GM12891 (cell line): Measurements from ENCODE around the gene NTRK3.

ENCODE experiments used
- DNase-seq: peaks from one replicate; pipeline ENCODE4 v3.0.0; 2011; ENCODE audit warnings: low spot score; ENCODE audit not compliant: insufficient read length
- FAIRE-seq: peaks from 2 replicates; lab custom pipeline; 2011; peaks lifted over from hg19 to GRCh38; lab: Jason Lieb, UNC
- PAX5 ChIP-seq: IDR thresholded peaks from 2 replicates; pipeline ENCODE4 v1.6.1; 2011; ENCODE audit warnings: low read length, moderate library complexity, mild to moderate bottlenecking; ENCODE audit not compliant: insufficient read depth, severe bottlenecking
- POLR2A ChIP-seq: IDR thresholded peaks from 2 replicates; pipeline ENCODE4 v1.6.1; 2011; ENCODE audit warnings: low read depth, low read length, control low read depth
- POLR2AphosphoS5 ChIP-seq: IDR thresholded peaks from 2 replicates; pipeline ENCODE4 v1.6.1; 2011; ENCODE audit warnings: low read depth, low read length, control low read depth
- POU2F2 ChIP-seq: IDR thresholded peaks from 2 replicates; pipeline ENCODE4 v1.6.1; 2011; ENCODE audit warnings: low read depth, mild to moderate bottlenecking, control low read depth, low read length, moderate library complexity
- SPI1 ChIP-seq: IDR thresholded peaks from 2 replicates; pipeline ENCODE4 v1.6.1; 2011; ENCODE audit warnings: low read depth, low read length, control low read depth
- TAF1 ChIP-seq: IDR thresholded peaks from 2 replicates; pipeline ENCODE4 v1.6.1; 2011; ENCODE audit warnings: low read depth, low read length, control low read depth

Gene NTRK3

GRCh38 chr15:87952736-87953287 is 303.7 kb downstream of the NTRK3 start:
- FAIRE-seq (no peak), DNase-seq (no peak)
- TF ChIP-seq SPI1: no peak
- TF ChIP-seq POLR2A: no peak
- no peak for TF ChIP-seq PAX5
- no peak for TF ChIP-seq POLR2AphosphoS5
- TF ChIP-seq POU2F2: no peak
- TF ChIP-seq TAF1: no peak

- FAIRE-seq (no peak), DNase-seq (no peak)
- TF ChIP-seq SPI1 (no peak), POLR2AphosphoS5 (no peak), POLR2A (no peak), TAF1 (no peak), PAX5 (no peak), POU2F2 (no peak)
Measured at GRCh38 chr15:87949575-87950223, 306.8 kb downstream of the NTRK3 start.

- no peak for FAIRE-seq
- no peak for DNase-seq
- TF ChIP-seq POU2F2 (no peak), POLR2AphosphoS5 (no peak)
Measured at GRCh38 chr15:87949151-87949574, 307.4 kb downstream of the NTRK3 start.

DNA sequence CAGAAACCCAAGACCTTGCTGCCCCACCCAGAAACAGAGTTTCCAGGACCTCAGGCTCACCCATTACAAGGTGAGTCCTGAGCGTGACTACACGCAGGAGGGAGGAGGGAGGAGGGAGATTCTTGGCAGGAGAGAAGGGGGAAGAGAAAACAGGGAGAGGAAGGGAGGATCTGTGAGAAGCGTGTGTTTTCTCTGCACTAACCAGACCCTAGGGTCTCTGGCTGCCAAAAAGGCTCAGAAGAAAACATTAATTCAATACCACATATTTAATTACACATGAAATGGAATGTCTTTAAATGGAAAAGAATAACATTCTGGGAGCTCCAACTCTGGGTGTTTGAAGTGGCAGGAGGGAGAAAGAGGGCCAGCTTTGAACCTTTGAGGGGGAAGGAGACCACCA is 309.0 kb downstream of the NTRK3 start:
- TF ChIP-seq POU2F2 (no peak), POLR2AphosphoS5 (no peak), TAF1 (no peak), SPI1 (no peak), PAX5 (no peak), POLR2A (no peak)
- FAIRE-seq (no peak), DNase-seq (no peak)

GRCh38 chr15:87945246-87945645 is 311.3 kb downstream of the NTRK3 start:
- no peak for TF ChIP-seq SPI1
- TF ChIP-seq POLR2A: no peak
- TF ChIP-seq PAX5: no peak
- no peak for TF ChIP-seq POLR2AphosphoS5
- TF ChIP-seq POU2F2: no peak
- no peak for TF ChIP-seq TAF1
- FAIRE-seq: no peak
- DNase-seq: no peak

- TF ChIP-seq POLR2A (no peak), SPI1 (no peak), PAX5 (no peak)
- no peak for DNase-seq
- no peak for FAIRE-seq
Measured at GRCh38 chr15:87944691-87945090, 311.8 kb downstream of the NTRK3 start.

- DNase-seq (no peak), FAIRE-seq (no peak)
- TF ChIP-seq TAF1: no peak
- no peak for TF ChIP-seq SPI1
Measured at GRCh38 chr15:87944050-87944449, 312.5 kb downstream of the NTRK3 start.

GRCh38 chr15:87943626-87944025 is 312.9 kb downstream of the NTRK3 start:
- TF ChIP-seq TAF1 (no peak), PAX5 (no peak), POU2F2 (no peak), POLR2AphosphoS5 (no peak), SPI1 (no peak), POLR2A (no peak)
- FAIRE-seq: no peak

DNA sequence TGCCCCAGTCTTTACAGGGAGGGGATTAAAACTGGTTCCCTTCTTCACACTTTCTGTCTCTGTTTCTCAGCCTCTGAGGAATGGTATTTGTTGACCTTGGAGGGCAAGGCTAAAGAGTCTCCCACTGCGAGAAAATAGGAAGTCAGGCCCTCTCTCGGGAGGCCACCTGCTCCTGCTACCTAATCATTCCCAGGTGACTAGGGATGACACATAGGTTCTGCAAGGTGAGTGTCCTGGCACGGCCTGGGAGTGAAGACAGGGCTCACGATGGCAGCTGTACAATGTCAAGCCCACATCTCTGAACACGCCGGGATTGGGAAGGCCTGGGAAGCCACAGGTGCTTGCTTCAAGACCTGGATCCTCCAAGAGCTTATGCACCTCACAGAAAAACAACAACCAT is 314.2 kb downstream of the NTRK3 start:
- DNase-seq (no peak), FAIRE-seq (no peak)
- TF ChIP-seq POLR2AphosphoS5: no peak
- no peak for TF ChIP-seq TAF1
- no peak for TF ChIP-seq PAX5
- TF ChIP-seq POLR2A: no peak
- TF ChIP-seq SPI1: no peak
- no peak for TF ChIP-seq POU2F2

More at GRCh38 chr15:87943626-87944025, 312.9 kb downstream of the NTRK3 start:
- DNase-seq: no peak

- TF ChIP-seq TAF1 (no peak), POU2F2 (no peak), PAX5 (no peak), SPI1 (no peak), POLR2AphosphoS5 (no peak), POLR2A (no peak)
- no peak for FAIRE-seq
- DNase-seq: no peak
Measured at GRCh38 chr15:87941606-87942005, 314.9 kb downstream of the NTRK3 start.

GRCh38 chr15:87940768-87941167 is 315.8 kb downstream of the NTRK3 start:
- TF ChIP-seq PAX5 (no peak), POU2F2 (no peak), TAF1 (no peak), POLR2AphosphoS5 (no peak), POLR2A (no peak), SPI1 (no peak)
- DNase-seq (no peak), FAIRE-seq (no peak)
